DMS153 treated with DMSO at 0.1 percent for 48 hours (cell line): ENCODE measurements around the gene CEP112.

Experiments
- DNase-seq: peaks from one replicate; lab custom pipeline; 2025; ENCODE audit not compliant: unreplicated experiment; lab: John Stamatoyannopoulos, UW

CEP112 gene

DNA sequence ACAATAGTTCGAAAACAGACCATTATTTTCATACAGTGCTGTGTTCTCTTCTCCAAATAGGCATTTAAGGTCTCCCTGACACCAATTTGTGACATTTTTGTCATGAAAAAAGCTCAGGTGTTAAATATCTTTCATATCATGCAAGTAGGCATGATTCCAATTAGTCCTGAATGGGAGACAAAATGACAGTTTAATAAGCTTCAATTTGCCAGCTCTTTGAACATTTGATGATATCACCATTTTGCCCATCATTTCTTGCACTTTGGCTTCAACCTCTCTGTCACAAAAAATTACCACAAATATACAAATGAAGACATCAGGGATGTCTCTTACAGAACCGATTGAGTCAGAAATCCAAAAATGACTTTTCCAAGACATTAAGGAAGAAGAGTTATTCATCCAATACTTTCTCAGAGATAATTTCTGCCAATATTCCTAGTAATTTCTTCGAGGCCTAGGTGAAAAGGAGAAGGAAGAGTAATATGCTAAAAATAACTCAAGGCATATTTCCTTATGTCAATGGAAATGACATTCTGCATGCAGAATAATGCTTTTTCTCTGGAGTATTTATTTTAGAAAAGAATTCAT lies 298.1 kb downstream of the CEP112 start:
- DNase-seq = no peak

GRCh38 chr17:65892912-65893377 lies 299.0 kb downstream of the CEP112 start:
- DNase-seq = no peak

GRCh38 chr17:65891231-65891735 lies 300.6 kb downstream of the CEP112 start:
- DNase-seq = no peak

GRCh38 chr17:65888649-65889048 lies 303.3 kb downstream of the CEP112 start:
- no peak for DNase-seq

DNA sequence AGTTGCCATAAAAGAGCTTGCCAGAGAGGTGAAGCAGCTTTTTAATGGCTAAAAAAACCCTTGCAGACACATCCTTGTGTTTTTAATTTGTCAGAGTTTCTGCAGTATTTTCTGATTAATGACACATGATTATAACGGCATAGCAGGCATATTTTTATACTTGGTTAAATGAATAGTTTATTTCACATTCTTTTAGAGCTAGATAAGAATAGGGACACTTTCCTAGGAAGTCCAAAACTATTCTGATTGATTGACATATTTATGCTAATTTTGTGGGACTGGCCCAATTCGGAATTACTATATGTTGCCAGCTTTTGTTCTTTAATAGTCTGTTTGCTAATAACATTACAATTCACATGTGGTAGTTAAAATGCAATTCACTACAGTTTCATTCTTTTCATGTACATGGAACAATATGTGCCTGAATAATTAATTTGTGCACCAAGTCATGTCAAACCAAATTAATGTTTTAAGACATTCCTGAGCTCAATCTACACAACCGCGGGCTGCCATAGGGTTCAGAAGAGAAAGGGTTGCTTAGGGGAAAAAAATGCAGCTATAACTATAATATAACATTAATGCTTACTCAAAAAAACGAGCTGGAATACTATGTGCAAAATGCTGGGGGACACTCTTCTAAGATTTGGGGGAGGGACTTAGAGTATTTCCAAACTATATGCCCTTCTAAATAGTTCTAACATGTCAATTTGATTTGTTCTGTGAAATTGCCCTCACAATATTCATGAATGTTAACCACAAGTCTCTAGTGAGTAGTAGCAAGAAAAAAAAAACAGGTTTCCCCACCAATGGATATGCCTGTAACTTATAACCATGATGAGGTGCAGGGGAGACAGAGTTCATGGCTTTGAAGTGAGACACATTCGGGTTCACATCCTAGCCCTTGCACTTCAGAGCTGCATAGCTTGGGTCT lies 305.4 kb downstream of the CEP112 start:
- DNase-seq = no peak

- no peak for DNase-seq
These were observed 306.2 kb downstream of the CEP112 start for GRCh38 chr17:65885541-65886312.

GRCh38 chr17:65876985-65877384 lies 314.9 kb downstream of the CEP112 start:
- DNase-seq = no peak

DNA sequence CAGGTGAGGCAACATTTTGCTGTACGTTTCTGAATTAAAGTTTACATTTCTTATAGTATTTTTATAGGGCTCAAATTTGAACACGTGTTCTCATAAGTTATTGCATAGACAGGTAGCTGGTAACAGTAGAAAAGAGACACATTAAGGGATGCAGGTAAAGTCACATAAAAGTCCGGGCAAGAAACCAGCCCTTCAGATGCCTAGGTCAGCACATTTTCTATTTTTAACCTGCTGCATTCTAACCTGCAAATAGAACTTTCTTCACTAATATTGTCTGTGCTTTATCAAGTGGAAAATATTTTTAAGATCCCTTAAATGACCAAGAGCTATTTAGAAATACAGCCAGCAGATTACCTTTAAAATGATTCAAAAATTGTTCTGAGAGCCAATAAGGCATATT lies 323.1 kb downstream of the CEP112 start:
- no peak for DNase-seq

DNA sequence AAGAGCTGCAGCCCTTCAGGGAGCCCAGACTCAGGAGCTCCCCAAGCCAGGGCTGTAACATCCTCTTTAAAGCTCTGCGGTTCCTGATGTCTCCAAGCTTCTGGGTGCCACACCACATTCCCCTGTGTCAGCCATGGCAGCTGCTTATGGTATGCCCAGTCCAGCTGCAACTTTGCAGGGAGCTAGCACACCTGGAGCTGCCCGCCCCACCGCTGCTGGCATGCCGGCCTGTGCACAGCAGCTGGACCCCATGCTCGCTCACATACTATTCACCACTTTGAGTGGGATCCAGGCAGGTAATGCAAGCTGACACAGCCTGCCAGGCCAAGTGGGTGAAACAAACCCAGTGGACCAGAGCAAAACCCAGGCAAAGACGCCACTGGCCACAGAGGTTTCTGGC lies 324.9 kb downstream of the CEP112 start:
- no peak for DNase-seq

DNA sequence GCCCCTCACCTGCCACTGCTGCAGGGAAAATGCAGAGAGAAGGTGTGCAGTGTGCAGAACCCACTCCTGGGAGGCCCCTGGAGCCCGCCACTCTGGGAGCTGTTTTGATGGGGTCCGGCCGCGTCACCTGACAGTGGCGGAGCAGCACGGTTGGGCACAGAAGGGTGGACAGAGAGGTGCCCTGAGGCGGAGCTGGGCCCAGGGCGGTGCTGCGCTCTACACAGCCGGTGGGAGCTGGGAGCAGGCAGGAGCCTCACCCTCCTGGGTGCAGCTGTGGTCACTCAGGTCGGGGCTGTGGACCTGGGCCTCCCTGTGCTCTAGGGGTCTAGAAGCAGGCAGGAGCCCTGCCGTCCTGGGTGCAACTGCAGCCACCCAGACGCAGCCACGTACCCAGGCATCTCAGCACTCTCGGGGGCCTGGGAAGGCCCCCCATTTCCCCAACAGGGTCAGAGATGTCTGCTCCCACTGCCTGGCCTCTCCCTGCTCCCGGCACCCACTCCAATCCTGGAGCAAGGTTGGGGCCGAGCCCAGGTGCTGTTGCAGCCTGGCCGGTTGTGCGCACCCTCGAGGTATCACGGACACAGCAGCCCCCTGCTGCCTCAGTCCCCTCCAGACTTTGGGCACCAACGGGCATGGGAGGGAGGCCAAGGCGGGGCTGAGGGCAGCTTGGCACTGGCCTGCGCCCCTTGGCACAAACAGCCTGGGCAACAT lies 326.1 kb downstream of the CEP112 start:
- DNase-seq = no peak

- no peak for DNase-seq
These were observed 327.5 kb downstream of the CEP112 start for GRCh38 chr17:65864394-65864793.

DNA sequence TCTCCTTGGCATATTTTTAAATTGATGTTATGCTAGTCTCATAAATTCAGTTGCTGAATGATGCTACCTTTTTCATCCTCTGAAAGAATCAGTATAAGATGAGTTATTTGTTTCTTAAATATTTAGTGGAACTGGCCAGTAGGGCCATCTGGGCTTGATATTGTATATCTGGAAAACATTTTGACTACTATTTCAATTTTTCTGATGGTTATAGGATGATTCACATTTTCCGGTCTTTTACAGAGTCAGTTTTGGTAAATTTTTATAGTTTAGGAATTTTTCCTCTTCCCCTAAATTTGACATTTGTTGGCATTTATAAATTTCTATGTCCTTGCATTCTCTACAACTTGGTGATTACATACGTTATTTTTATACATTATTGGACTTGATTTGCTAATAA lies 334.2 kb downstream of the CEP112 start:
- no peak for DNase-seq

DNA sequence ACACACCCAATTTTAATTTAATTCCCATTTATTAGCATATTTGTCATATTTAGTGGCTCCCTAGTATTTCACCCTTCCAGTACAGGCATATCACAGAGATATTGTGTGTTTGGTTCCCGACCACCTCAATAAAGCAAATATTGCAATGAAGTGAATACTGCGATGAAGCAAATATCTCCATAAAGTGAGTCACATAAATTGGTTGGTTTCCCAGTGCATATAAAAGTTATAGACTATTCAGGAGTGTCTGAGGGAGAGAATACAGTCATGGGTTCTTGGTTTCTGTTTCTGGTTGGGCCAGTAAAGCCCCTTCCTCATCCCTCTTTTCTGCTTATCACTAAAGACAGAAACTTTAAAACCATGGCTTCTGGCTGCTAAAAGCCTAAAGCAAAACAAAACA lies 335.1 kb downstream of the CEP112 start:
- no peak for DNase-seq

- DNase-seq = no peak
These were observed 336.3 kb downstream of the CEP112 start for GRCh38 chr17:65855675-65856074.

DNA sequence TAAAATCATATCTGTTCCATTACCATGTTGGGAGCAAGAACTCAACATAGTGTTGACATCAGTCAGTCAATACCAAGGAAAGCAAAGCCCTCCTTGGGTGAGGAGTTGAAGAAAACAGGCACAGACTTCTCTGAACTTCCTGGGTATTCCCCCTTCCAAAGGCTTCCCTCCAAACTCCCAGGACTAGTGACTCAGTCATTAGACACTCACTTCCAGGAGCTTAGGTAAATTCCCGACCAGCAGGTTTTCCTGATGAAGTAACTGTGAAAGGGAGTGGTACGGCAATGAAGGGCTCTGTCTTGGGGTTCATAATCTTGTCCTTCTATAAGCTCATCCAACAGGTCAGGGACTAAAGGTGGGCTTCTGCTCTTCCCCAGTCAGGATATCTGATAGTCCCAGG lies 336.7 kb downstream of the CEP112 start:
- DNase-seq = no peak

- DNase-seq = no peak
These were observed 338.1 kb downstream of the CEP112 start for GRCh38 chr17:65853816-65854215.

GRCh38 chr17:65852911-65853310 lies 339.0 kb downstream of the CEP112 start:
- DNase-seq = no peak

DNA sequence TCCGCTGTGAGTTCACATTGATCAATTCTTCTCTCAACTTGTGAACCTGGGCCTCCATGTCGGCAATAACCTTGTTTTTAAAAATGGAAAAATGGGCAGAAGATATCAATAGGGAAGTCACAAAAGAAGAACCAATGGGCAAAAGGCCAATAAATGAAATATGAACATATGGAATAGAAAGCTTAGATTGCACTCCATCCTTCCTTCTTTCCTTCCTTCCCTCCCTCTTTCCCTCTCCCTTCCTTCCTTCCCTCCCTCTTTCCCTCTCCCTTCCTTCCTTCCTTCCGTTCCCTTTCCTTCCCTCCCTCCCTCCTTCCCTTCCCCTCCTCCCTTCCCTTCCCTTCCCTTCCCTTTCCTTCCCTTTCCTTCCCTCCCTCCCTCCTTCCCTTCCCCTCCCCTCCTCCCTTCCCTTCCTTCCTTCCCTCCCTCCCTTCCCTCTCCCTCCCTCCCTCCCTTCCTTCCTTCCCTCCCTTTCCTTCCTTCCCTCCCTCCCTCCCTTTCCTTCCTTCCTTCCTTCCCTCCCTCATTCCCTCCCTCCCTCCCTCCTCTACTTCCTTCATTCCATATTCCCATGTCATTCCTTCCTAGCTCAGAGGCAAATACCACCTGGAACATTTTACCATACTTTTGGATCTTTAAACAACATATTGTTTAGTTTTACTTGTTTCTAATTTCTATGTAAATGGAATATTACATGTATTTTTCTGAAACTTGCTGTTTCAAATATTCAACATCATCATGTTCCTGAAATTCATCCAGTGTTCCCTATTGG lies 339.8 kb downstream of the CEP112 start:
- no peak for DNase-seq

DNA sequence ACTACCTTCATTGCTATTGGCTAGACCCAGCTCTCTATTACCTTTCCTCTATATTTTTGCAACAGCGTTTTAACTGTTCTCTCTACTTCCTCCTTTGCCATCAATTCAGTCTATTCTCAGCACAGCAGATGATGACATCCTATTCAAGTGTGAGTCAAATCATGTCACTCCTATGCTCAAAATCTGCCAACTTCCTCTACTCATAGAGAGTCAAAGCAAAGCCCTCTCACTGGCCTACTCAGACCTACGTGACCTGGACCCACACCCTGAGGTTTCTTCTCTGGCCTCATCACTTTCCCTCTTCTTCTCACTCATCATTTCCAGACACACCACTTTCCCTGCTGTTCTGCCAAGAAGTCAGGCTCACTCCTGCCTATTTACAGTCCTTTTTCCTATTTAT lies 341.4 kb downstream of the CEP112 start:
- DNase-seq = no peak

- no peak for DNase-seq
These were observed 343.2 kb downstream of the CEP112 start for GRCh38 chr17:65848751-65849150.
